Adrenal gland (tissue), 5 donors: ENCODE measurements around the gene KLHL29.

Source experiments
- POLR2A ChIP-seq, 2 donors: fragments of 450-650 bp; IDR thresholded peaks; one replicate each; pipeline ENCODE4 v1.6.1; 2017; ENCODE audit warnings: antibody characterized with exemption in 2 of 2, mild to moderate bottlenecking in 2 of 2, moderate library complexity in 1 of 2
- TF ChIP-seq, protein P1 (sequence below), 6 experiments: fragments of 450-650 bp in 4 of 6; fragments of 200-600 bp in 2 of 6; sonication (generic) in 1 of 6; IDR thresholded peaks; 1 replicate in 5 of 6; 2 replicates in 1 of 6; pipeline versions ENCODE4 v1.5.1 to v1.8.0; 2016 to 2021; ENCODE audit warnings: antibody characterized with exemption in 6 of 6, mild to moderate bottlenecking in 2 of 6, moderate library complexity in 1 of 6
- donor health status: DM: no; HTN: no; CAD: no.

DNA sequence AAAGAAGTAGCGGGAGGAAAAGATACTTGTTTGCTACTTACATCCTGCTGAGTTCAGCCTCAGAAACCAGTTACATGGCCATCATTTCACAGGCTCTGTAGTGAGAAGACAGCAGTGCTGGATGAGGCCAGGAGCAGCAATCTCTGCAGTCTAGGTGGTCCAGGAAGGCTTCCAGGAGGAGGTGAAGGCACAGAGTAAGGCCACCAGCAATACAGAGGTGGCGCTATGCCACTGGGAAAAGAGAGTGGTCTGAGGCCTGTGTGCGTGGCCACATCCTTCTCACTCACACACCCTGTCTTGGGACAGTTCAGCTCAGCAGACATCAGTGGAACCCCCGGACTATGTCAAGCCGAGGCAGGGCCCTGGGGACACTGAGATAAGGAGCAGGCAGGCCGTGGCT lies 162.7 kb downstream of the KLHL29 start:
- TF ChIP-seq, protein P1, sequence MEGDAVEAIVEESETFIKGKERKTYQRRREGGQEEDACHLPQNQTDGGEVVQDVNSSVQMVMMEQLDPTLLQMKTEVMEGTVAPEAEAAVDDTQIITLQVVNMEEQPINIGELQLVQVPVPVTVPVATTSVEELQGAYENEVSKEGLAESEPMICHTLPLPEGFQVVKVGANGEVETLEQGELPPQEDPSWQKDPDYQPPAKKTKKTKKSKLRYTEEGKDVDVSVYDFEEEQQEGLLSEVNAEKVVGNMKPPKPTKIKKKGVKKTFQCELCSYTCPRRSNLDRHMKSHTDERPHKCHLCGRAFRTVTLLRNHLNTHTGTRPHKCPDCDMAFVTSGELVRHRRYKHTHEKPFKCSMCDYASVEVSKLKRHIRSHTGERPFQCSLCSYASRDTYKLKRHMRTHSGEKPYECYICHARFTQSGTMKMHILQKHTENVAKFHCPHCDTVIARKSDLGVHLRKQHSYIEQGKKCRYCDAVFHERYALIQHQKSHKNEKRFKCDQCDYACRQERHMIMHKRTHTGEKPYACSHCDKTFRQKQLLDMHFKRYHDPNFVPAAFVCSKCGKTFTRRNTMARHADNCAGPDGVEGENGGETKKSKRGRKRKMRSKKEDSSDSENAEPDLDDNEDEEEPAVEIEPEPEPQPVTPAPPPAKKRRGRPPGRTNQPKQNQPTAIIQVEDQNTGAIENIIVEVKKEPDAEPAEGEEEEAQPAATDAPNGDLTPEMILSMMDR (IDR thresholded peaks at IDR 0.05) = no peak
- no peak for TF ChIP-seq POLR2A (IDR thresholded peaks at IDR 0.05)
